Measurements from ENCODE around the gene TSNAXIP1. TPM values are rescaled to one million over a fixed set of nuclear protein-coding genes. Genes with fewer than 3 reads are reported as not detected.

The TSNAXIP1 gene
- total RNA-seq, 1 donor from 2014 or later: 1.8 TPM

GRCh38 chr16:67825119-67825518 lies 18.4 kb downstream of the TSNAXIP1 start:
- Mint-ChIP-seq H3K9me3 (ENCODE audit: low read depth) (no peaks in the 10 kb centered on the region), H3K4me1 (ENCODE audit: low read depth) (no peaks in the 10 kb centered on the region), H3K4me3 (ENCODE audit: unreplicated experiment) (no peak overlapping the region), H3K36me3 (ENCODE audit: low read depth) (peaks cover 11% of the 10 kb centered on the region), H3K27me3 (ENCODE audit: low read depth) (no peaks in the 10 kb centered on the region), H3K27ac (ENCODE audit: unreplicated experiment) (no peak overlapping the region)
- TF ChIP-seq, protein P1, sequence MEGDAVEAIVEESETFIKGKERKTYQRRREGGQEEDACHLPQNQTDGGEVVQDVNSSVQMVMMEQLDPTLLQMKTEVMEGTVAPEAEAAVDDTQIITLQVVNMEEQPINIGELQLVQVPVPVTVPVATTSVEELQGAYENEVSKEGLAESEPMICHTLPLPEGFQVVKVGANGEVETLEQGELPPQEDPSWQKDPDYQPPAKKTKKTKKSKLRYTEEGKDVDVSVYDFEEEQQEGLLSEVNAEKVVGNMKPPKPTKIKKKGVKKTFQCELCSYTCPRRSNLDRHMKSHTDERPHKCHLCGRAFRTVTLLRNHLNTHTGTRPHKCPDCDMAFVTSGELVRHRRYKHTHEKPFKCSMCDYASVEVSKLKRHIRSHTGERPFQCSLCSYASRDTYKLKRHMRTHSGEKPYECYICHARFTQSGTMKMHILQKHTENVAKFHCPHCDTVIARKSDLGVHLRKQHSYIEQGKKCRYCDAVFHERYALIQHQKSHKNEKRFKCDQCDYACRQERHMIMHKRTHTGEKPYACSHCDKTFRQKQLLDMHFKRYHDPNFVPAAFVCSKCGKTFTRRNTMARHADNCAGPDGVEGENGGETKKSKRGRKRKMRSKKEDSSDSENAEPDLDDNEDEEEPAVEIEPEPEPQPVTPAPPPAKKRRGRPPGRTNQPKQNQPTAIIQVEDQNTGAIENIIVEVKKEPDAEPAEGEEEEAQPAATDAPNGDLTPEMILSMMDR (IDR thresholded peaks at IDR 0.05): no peak
- DNase-seq (ENCODE audit: low spot score): no peak

DNA sequence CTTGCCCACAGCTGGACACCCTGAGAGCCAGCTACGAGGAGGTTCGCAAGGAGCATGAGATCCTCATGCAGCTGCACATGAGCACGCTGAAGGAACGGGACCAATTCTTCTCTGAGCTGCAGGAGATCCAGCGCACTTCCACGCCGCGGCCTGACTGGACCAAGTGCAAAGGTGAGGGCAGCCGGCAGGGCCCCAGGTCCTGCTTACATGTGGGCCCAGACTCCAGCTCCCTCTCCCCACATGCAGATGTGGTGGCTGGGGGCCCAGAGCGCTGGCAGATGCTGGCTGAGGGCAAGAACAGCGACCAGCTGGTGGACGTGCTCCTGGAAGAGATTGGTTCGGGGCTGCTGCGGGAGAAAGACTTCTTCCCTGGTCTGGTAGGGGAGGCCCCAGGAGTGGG lies 19.2 kb downstream of the TSNAXIP1 start:
- TF ChIP-seq, protein P1 (IDR thresholded peaks at IDR 0.05): no peak
- Mint-ChIP-seq H3K27ac (ENCODE audit: unreplicated experiment) (no peak overlapping the region), H3K4me3 (ENCODE audit: unreplicated experiment) (no peak overlapping the region), H3K9me3 (ENCODE audit: low read depth) (no peaks in the 10 kb centered on the region), H3K36me3 (ENCODE audit: low read depth) (peaks cover 14% of the 10 kb centered on the region), H3K27me3 (ENCODE audit: low read depth) (no peaks in the 10 kb centered on the region), H3K4me1 (ENCODE audit: low read depth) (no peaks in the 10 kb centered on the region)
- no peak for DNase-seq (ENCODE audit: low spot score)

GRCh38 chr16:67828651-67829050 lies 22.0 kb downstream of the TSNAXIP1 start:
- H3K36me3 Mint-ChIP-seq (ENCODE audit: low read depth): peaks cover 16% of the 10 kb centered on the region
- H3K9me3 Mint-ChIP-seq (ENCODE audit: low read depth): no peaks in the 10 kb centered on the region
- H3K27me3 Mint-ChIP-seq (ENCODE audit: low read depth): no peaks in the 10 kb centered on the region
- H3K4me1 Mint-ChIP-seq (ENCODE audit: low read depth): peaks cover 10% of the 10 kb centered on the region
- H3K27ac Mint-ChIP-seq (ENCODE audit: unreplicated experiment): no peak overlapping the region
- TF ChIP-seq, protein P1 (IDR thresholded peaks at IDR 0.05): no peak
- H3K4me3 Mint-ChIP-seq (ENCODE audit: unreplicated experiment): no peak overlapping the region
- no peak for DNase-seq (ENCODE audit: low spot score)

- Mint-ChIP-seq H3K27ac (ENCODE audit: unreplicated experiment) (peak overlapping the region; percentile 85), H3K36me3 (ENCODE audit: low read depth) (peaks cover 14% of the 10 kb centered on the region), H3K27me3 (ENCODE audit: low read depth) (no peaks in the 10 kb centered on the region), H3K4me1 (ENCODE audit: low read depth) (peaks cover 15% of the 10 kb centered on the region), H3K9me3 (ENCODE audit: low read depth) (no peaks in the 10 kb centered on the region), H3K4me3 (ENCODE audit: unreplicated experiment) (peak overlapping the region; percentile 86)
- no peak for DNase-seq (ENCODE audit: low spot score)
- TF ChIP-seq, protein P1 (IDR thresholded peaks at IDR 0.05): no peak
Observed at GRCh38 chr16:67833030-67833414, 26.3 kb downstream of the TSNAXIP1 start.

DNA sequence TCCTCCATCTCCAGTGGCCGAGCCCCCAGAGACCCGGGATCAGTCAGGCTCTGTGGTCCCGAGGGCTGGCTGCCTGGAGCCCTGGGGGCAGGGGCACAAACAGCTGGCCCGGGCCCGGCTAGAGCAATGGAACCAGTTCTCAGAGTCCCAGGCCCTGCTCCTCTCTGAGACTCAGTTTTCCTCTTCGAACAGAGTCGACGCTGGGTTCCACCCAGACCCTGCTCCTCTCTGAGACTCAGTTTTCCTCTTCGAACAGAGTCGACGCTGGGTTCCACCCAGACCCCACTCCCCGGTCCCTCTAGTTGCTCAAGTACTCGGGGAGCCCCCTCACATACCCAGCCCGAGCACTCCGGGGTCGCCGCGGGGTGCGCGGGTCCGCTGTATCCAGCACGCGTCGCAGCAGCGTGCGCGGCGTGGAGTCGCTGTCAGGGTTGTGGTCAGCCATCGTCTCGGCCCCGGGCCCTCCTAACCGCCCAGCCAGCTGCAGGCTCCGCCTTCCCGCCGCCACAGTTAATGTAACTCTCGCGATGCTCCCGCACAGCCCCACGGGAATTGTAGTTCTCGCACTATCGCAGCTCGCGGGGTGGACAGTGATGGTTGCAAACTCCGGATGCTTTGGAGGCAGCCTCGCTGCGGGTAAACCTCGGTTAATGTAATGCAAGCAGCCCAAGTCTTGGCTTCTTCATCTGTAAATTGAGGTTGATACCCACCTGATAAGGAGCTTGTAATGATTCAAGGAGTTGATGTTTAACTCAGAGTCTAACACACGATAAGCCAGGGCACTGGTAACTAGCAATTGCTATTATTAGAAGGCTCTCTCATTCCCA lies 26.9 kb downstream of the TSNAXIP1 start:
- Mint-ChIP-seq H3K27ac (ENCODE audit: unreplicated experiment) (peak overlapping the region; percentile 85), H3K27me3 (ENCODE audit: low read depth) (no peaks in the 10 kb centered on the region), H3K4me1 (ENCODE audit: low read depth) (peaks cover 15% of the 10 kb centered on the region), H3K36me3 (ENCODE audit: low read depth) (peaks cover 11% of the 10 kb centered on the region), H3K9me3 (ENCODE audit: low read depth) (no peaks in the 10 kb centered on the region), H3K4me3 (ENCODE audit: unreplicated experiment) (peak overlapping the region; percentile 86)
- TF ChIP-seq, protein P1 (IDR thresholded peaks at IDR 0.05): no peak
- peak; percentile 98 for DNase-seq (ENCODE audit: low spot score)
